NB4 (cell line): ENCODE results near the gene PAX2.

Experiments
- CTCF ChIP-seq: IDR thresholded peaks from one replicate; pipeline ENCODE4 v1.5.1; 2012; ENCODE audit warnings: low read depth, low read length
- POLR2A ChIP-seq: IDR thresholded peaks from 2 replicates; pipeline ENCODE4 v1.6.1; 2011; ENCODE audit warnings: mild to moderate bottlenecking; ENCODE audit not compliant: insufficient read length; ENCODE audit errors: extremely low read depth

- TF ChIP-seq CTCF: no peak
- no peak for TF ChIP-seq POLR2A
Measured at GRCh38 chr10:100858747-100859483, 113.5 kb downstream of the PAX2 start.
